G401.6 (cell line): Measurements from ENCODE around the gene TMEM115.

Experiments used
- FAIRE-seq: peaks from 2 replicates; lab custom pipeline; 2012; peaks lifted over from hg19 to GRCh38; lab: Jason Lieb, UNC

Gene TMEM115

GRCh38 chr3:50352781-50353180 is 6.5 kb downstream of the TMEM115 start:
- no peak for FAIRE-seq

DNA sequence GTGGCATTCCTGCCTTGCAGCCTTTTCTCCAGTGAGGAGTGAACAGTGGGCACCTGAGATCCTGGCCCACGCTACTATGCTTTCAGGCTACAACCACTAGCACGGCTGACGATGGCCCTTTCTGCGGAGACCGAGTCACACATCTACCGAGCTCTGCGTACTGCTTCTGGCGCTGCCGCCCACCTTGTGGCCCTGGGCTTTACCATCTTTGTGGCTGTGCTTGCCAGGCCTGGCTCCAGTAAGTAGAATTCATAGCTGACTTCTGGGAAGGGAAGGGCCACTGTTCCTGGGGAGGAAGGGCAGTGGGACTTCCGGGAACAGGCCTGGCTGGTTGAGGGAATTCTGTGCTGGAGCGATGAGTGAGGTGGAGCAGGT is 8.0 kb downstream of the TMEM115 start:
- no peak for FAIRE-seq

DNA sequence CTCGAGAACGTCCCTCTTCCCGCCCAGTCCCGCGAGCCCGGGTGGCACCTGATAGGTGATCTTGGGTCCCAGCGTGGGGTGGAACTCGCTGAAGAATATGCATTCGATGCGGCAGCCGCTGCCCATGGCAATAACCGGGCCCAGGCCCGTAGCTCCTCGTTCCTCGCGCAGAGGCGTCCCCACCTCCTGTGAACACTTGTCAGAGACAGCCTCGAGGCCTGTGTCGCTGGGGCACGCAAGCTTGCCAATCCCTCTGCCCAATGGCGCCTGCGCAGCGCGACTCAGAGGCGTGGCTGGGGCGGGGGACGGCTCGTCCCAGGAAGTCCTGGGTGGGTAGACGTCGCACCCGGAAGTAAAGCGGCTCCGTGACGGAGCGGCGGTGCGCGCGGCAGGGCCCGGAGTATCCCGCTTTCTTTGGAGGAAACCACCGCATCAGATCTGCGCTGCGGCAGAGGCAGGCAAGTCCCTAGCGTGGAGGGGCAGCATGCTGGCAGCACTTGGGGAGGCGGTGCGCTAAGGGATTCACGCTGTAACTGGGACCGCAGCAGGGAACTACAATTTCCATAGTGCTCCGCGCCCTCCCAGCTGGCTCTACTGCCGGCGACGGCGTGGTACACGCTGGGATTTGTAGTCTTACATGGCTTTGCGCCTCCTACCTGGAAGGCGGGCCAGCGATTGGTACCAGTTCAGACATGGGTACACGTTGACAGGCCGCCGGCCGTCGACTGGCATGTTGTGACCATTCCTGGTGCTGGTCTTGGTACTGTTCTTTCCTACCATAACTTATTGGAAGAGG is 8.6 kb downstream of the TMEM115 start, which contains the start of the genes CYB561D2 and NPRL2:
Gene CYB561D2, plus strand, starts transcription at position 336 of the 796 bp plus-strand sequence. CDS start 572 bp downstream, outside the sequence.
Gene NPRL2, minus strand, starts transcription at position 249 of the 796 bp plus-strand sequence. Its CDS starts 123 bp downstream, at position 126.
- peak; percentile 74 for FAIRE-seq

DNA sequence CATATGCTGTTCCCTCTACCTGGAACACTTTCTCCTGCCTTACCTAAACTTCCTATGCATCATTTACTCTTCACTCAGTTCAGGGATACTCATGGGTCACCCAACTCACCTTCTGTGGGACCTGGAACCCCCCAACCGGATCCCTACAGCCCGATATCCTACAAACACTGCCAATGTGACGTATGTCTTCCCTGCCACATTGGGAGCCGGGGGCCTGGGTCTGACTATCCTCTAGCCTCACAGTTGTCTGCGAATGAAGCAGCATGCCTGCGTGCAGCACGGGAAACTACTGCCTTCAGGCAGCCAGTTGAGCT is 9.2 kb downstream of the TMEM115 start:
- FAIRE-seq, result no peak

- FAIRE-seq, result peak; percentile 91
These were observed 12.0 kb downstream of the TMEM115 start for GRCh38 chr3:50347187-50347813.

DNA sequence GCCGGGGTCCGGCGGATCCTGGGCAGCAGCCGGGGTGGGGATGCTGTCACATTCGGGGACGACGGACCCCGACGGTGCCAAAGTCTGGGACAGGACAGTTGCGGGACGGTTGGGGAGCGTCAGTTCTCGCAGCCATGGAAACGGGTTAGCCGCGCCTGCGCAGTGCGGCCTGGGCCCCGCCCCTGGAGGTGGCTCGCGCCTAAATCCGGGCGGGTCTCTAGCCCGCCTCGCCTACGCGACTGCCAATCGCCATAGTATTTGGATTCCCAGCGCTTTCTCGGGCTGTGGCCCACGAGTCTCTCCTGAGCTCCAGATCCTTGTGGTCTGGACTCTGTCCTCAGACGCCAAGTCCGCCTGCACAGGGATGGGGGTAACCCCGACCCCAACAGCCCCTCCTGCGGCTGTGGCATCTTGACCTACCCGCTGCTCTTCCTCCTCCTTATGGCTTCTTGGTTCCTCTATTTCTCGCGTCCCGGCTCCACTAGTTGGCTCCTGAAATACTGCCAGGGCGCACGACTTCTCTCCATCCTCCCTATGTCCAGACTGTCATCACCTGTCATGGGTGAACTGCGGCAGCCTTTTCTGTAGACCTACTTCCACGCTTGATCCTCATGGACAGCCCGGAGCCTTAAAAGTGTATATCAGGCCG is 13.6 kb downstream of the TMEM115 start, which contains the start of gene ZMYND10:
Gene ZMYND10, minus strand, starts transcription at position 147 of the 649 bp plus-strand sequence. CDS start 153 bp downstream, outside the sequence.
- no peak for FAIRE-seq

GRCh38 chr3:50345008-50345407 is 14.3 kb downstream of the TMEM115 start:
- FAIRE-seq, result no peak

GRCh38 chr3:50342813-50343633 is 16.3 kb downstream of the TMEM115 start:
- no peak for FAIRE-seq

- FAIRE-seq, result no peak
These were observed 17.2 kb downstream of the TMEM115 start for GRCh38 chr3:50341996-50342650.

DNA sequence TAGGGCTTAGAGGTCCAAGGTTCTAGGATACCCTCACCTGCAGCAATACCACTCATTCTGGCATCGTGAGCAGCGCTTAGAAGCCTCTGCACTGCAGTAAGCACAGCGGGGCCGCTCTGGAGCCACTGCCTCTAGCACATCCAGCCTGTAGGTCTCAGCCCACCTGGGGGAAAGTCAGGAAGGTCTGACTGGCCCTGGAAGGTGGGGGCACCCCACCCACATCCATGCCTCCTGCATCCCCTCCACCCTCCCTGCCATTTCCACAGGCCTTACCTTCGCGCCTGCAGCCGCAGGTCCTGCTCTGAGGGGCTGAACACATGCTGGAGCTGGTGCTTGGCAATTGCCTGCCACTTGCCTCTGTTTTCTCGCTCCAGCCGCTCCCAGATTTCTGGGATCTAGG is 17.8 kb downstream of the TMEM115 start:
- FAIRE-seq, result no peak

GRCh38 chr3:50340448-50341329 is 18.6 kb downstream of the TMEM115 start, which contains the start of gene RASSF1:
TSS of gene RASSF1 (minus strand) at chr3:50340836. CDS start at chr3:50340805, 31 bp downstream.
- FAIRE-seq, result no peak

DNA sequence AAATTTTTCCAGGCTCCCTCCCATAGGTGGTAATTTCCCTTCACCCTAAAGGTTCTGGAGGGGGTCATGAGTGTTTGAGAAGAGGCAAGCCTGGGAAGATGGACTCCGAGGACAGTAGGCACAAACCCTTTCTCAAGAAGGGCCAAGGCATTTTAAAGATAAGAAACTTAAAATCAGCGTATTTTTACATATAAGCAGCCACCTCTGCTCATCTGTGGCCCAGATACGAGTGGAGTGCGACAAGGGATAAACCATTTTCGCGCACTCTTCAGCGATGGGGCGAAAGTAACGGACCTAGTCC is 19.2 kb downstream of the TMEM115 start:
- FAIRE-seq, result no peak

DNA sequence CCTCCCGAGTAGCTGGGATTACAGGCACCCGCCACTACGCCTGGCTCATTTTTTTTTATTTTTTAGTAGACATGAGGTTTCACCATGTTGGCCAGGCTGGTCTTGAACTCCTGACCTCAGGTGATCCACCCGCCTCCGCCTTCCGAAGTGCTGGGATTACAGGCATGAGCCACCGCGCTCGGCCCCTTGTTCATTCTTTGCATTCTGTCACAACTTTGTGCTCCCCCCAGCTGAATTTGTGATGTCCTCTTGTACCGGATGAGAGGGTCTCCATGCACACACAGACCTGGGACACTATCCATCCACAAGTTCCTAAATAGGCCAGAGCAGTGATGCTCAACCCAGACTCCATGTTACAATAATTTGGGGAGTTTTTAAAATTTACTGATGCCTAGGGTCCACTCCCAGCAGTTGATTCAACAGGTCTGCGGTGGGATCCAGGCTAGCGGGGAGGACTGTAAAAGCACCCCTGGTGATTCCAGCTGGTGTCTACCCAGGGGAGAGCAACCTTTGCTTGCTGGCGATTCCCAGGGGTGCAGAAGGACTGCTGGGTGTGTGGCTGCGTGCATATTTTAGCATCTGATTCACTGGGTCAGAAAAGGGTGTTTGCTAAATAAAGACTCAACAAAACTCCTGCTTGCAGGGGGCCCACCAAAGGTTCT is 19.7 kb downstream of the TMEM115 start:
- FAIRE-seq, result no peak

- no peak for FAIRE-seq
These were observed 20.4 kb downstream of the TMEM115 start for GRCh38 chr3:50338965-50339364.

DNA sequence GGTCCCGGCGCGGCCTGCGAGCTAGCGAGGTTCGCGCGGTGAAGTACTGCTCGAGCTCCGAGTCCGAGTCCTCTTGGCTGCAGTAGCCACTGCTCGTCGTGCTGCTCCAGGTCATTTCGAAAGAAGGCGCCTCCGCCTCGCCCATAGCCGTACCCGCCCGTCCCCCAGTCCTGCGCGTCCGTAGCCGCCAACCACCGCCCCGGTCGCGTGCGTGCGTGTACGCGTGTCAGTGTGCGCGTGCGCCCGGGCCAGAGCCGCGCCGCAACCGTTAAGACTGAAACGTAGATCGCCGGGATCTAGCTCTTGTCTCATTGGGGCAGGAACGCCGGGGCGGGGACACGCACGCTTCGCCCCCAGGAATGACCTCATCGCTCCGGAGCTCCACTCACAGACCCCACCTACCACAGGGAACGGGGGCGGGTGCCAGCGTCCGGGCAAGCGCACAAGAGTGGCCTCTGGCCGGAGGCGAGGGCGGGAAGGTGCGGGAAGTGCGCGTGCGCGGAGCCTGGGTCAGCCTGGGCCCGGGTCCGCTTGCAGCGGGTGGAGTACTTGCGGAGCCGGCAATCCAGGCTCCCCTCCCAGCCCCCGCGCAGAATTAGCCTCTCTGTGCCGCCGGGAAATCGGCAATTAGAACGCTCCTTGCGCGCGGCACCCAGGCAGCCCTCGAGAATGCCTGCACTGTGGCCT is 22.0 kb downstream of the TMEM115 start:
- peak; percentile 98 for FAIRE-seq

DNA sequence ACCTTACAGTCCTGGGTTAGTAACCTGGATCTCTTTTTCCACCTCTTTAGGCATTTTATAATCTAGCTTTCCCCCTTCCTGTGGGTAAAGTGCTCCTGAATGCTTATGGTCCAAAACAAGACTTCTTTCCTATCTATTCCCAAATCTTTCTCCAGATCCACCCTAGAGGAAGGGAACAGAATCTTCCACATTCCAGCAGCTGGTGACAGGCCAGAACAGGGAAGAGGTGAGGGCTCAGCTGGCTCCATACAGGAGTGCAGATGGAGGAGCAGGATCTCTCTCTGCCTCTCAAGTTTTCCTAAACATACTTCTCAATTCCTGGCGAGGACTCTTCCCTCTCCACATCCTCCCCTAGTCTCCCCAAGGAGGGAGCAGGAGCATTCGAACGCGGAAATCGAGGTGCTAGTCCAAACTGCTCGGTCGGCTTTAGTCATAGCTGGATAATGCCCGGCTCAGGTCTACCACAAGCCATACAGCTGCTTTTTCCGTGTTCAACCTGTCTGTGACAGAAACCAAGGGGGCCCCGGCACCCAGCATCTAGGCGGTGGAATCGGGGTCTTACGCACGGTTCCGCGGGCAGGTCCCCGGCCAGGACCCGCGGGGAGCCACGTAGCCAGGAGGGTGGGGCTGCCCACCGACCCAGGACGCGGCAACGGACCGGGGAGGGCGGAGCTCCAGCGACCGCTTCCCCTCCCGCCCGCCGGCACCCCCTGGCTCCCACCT is 22.7 kb downstream of the TMEM115 start:
- FAIRE-seq, result no peak

- no peak for FAIRE-seq
These were observed 24.8 kb downstream of the TMEM115 start for GRCh38 chr3:50334339-50335075.

GRCh38 chr3:50333744-50334328 is 25.5 kb downstream of the TMEM115 start:
- no peak for FAIRE-seq
